SK-MEL-5 (cell line): ENCODE results near the gene SHCBP1L. TPM values are rescaled to one million over a fixed set of nuclear protein-coding genes. Genes with fewer than 3 reads are reported as not detected.
"Not testable (repeated sequence)": the region's sequence is repeated elsewhere in the genome, so short reads cannot be mapped to it uniquely, and the experiment has no call there.

Experiments used
- DNase-seq: peaks from one replicate; pipeline ENCODE4 v3.0.0-alpha.2; 2016; ENCODE audit warnings: low read depth, low spot score
- in situ Hi-C: cut with HindIII; loops from 2 replicates; pipeline ENCODE4 v1.10.0; 2016; ENCODE audit warnings: low sequenced_read_pairs, high pct_unique_total_duplicates, low pct_unique_long_range_greater_than_20kb
- total RNA-seq: library from RNA; depleted of rRNA; stranded (reverse); fragments of >200 nt; shearing (Covaris generic); gene quantifications from 2 replicates; pipeline ENCODE4 v1.2.3, GENCODE V29; 2014

SHCBP1L gene
- total RNA-seq, 1 experiment from 2014 or later = not detected

- in situ Hi-C loops = no loop called here
Observed at GRCh38 chr1:182968836-182969734, 16.1 kb upstream of the SHCBP1L start.

GRCh38 chr1:182968151-182968741, 15.3 kb upstream of the SHCBP1L start:
- in situ Hi-C loops = no loop called here
- no peak for DNase-seq

More at GRCh38 chr1:182968836-182969734, 16.1 kb upstream of the SHCBP1L start:
- DNase-seq = no peak

GRCh38 chr1:182965861-182966260, 12.9 kb upstream of the SHCBP1L start:
- DNase-seq = no peak
- in situ Hi-C loops = no loop called here

GRCh38 chr1:182965096-182965495, 12.1 kb upstream of the SHCBP1L start:
- DNase-seq = peak; percentile 88
- in situ Hi-C loops = no loop called here

- in situ Hi-C loops = no loop called here
Observed at GRCh38 chr1:182962554-182963115, 9.7 kb upstream of the SHCBP1L start.

GRCh38 chr1:182960046-182960445, 7.1 kb upstream of the SHCBP1L start:
- in situ Hi-C loops = no loop called here
- DNase-seq = no peak

More at GRCh38 chr1:182962554-182963115, 9.7 kb upstream of the SHCBP1L start:
- peak; percentile 89 for DNase-seq

- in situ Hi-C loops = no loop called here
- DNase-seq = no peak
Observed at GRCh38 chr1:182957902-182958395, 5.0 kb upstream of the SHCBP1L start.

- in situ Hi-C loops = no loop called here
- no peak for DNase-seq
Observed at GRCh38 chr1:182956708-182957365, 3.9 kb upstream of the SHCBP1L start.

- in situ Hi-C loops = no loop called here
- no peak for DNase-seq
Observed at GRCh38 chr1:182955596-182956588, 2.9 kb upstream of the SHCBP1L start.

- in situ Hi-C loops = no loop called here
- no peak for DNase-seq
Observed at GRCh38 chr1:182953826-182954225, 860 bp upstream of the SHCBP1L start.

- in situ Hi-C loops, DNase-seq: not testable (repeated sequence)
Observed at GRCh38 chr1:182943336-182943735, 9.6 kb downstream of the SHCBP1L start.

GRCh38 chr1:182942145-182942544, 10.8 kb downstream of the SHCBP1L start:
- DNase-seq, in situ Hi-C loops: not testable (repeated sequence)

GRCh38 chr1:182939413-182939812, 13.6 kb downstream of the SHCBP1L start:
- DNase-seq = no peak
- in situ Hi-C loops = no loop called here

GRCh38 chr1:182935716-182936115, 17.2 kb downstream of the SHCBP1L start:
- in situ Hi-C loops = no loop called here

GRCh38 chr1:182930985-182931384, 22.0 kb downstream of the SHCBP1L start:
- no peak for DNase-seq
- in situ Hi-C loops = no loop called here

More at GRCh38 chr1:182935716-182936115, 17.2 kb downstream of the SHCBP1L start:
- DNase-seq = no peak

- DNase-seq = no peak
- in situ Hi-C loops = no loop called here
Observed at GRCh38 chr1:182927693-182928433, 25.1 kb downstream of the SHCBP1L start.
